Measurements from ENCODE around the gene PDK2. TPM values are rescaled to one million over a fixed set of nuclear protein-coding genes. Genes with fewer than 3 reads are reported as not detected.

PDK2 gene
- total and polyA plus RNA-seq, 2 experiments from 2014 or later, result 12.0 to 15.9 TPM

- TF ChIP-seq ZNF462 (CRISPR knock-in tag; IDR thresholded peaks at IDR 0.05), result no peak
Measured at GRCh38 chr17:50047083-50047482, 48.1 kb upstream of the PDK2 start (continued).

GRCh38 chr17:50047488-50048126, 47.5 kb upstream of the PDK2 start:
- H3K9me2 ChIP-seq (ENCODE audit: insufficient read depth), result no peaks in the 10 kb centered on the region
- no peaks in the 10 kb centered on the region for H3F3A ChIP-seq (replicated peaks; ENCODE audit: low read depth)
- H3K4me3 ChIP-seq, result no peak overlapping the region
- Mint-ChIP-seq H3K27me3 (ENCODE audit: insufficient read depth, low read depth, poor library complexity) (peaks cover 18% of the 10 kb centered on the region), H3K9me3 (no peaks in the 10 kb centered on the region), H3K4me1 (peaks cover 37% of the 10 kb centered on the region), H3K27ac (no peak overlapping the region), H3K36me3 (ENCODE audit: low read depth) (no peaks in the 10 kb centered on the region; the same call in 2 of the 3 replicates), H3K4me3 (no peak overlapping the region)
- no peaks in the 10 kb centered on the region for H3K79me2 ChIP-seq (replicated peaks; ENCODE audit: insufficient read depth)
- no peaks in the 10 kb centered on the region for H3K36me3 ChIP-seq (ENCODE audit: insufficient read depth)
- no peaks in the 10 kb centered on the region for H4K20me1 ChIP-seq (replicated peaks; ENCODE audit: insufficient read depth)
- no peak for DNase-seq (ENCODE audit: low spot score)
- no peaks in the 10 kb centered on the region for H3K27me3 ChIP-seq (ENCODE audit: insufficient read depth)
- H3K4me1 ChIP-seq (ENCODE audit: insufficient read depth), result peaks cover 18% of the 10 kb centered on the region; the same call in 1 of the 2 replicates
- no peak overlapping the region for H3K4me2 ChIP-seq
- H2AFZ ChIP-seq, result peak overlapping the region; percentile 47; the same call in 1 of the 2 replicates
- H3K27ac ChIP-seq (ENCODE audit: low read depth), result no peak overlapping the region
- ATAC-seq, result no peak
- no peak for TF ChIP-seq NANOG (IDR thresholded peaks at IDR 0.05; ENCODE audit: borderline replicate concordance)
- TF ChIP-seq ZNF114 (CRISPR knock-in tag; IDR thresholded peaks at IDR 0.05), result no peak
- no peak for TF ChIP-seq ZNF331 (CRISPR knock-in tag; IDR thresholded peaks at IDR 0.05; ENCODE audit: low read depth)
- TF ChIP-seq ETS1 (IDR thresholded peaks at IDR 0.05), result no peak
- TF ChIP-seq STAT1 (IDR thresholded peaks at IDR 0.05; ENCODE audit: unreplicated experiment), result no peak
- no peak for TF ChIP-seq CTCF (conservative IDR thresholded peaks at IDR 0.05; ENCODE audit: low read depth in 2 of 2)
- TF ChIP-seq EZH2 (IDR thresholded peaks at IDR 0.05; ENCODE audit: low read depth, unreplicated experiment), result no peak
